ELR (cell line): ENCODE results near the gene SLAMF1.
"Not testable (repeated sequence)": the region's sequence is repeated elsewhere in the genome, so short reads cannot be mapped to it uniquely, and the experiment has no call there.

Experiments
- DNase-seq: peaks from one replicate; pipeline ENCODE4 v3.0.0-alpha.2; 2015; ENCODE audit warnings: low read depth

The SLAMF1 gene

DNA sequence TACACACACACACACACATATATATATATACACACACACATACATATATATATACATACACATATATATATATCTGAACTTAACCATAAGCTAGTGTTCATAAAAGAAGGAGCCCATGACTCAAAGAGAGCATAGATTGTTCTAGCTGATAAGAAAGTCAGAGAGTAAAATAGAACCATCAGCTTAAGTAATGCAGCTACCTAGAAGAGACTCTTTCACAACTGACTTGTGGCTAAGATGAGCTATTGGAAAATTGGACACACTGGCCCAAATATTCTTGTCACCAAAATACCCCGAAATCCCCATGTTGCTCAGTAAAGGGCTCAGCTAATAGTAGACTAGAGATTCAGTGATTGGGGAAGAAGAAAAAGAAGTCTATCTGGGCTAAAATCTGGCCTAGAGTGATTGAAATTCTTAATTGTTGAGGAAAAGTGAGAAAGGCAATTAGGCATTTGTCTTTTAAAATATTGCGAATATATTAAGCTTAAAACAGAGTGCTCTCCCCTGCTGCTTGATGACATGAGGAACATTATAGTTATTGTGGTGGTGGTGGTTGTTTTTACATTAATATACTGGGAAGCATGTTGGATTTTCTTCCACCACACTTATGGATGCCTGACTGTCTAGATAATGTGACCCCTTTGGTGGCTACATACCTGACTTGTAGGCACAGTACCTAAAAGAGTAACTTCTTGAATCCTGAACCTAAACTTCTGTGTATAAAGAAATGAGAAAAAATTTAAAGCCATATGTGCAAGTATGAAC lies 6.3 kb downstream of the SLAMF1 start:
- no peak for DNase-seq

DNA sequence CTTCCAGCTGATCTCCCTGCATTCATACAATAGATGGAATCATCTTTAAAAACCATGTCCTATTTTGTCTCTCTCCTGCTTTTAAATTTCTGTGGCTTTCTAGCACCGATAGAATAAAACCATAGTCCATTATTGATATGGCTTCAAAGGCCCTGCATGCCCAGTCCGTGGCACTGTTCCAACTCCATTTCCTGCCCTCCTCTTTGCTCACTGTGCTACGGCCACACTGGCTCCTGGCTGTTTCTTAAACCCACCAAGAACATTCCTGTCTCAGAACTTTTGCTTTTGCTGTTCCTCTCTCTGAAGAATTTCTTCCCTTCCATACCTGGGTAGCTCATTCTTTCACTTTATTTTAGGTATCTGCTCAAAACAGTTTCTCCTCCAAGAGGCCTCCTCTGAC lies 7.2 kb downstream of the SLAMF1 start:
- DNase-seq: no peak

DNA sequence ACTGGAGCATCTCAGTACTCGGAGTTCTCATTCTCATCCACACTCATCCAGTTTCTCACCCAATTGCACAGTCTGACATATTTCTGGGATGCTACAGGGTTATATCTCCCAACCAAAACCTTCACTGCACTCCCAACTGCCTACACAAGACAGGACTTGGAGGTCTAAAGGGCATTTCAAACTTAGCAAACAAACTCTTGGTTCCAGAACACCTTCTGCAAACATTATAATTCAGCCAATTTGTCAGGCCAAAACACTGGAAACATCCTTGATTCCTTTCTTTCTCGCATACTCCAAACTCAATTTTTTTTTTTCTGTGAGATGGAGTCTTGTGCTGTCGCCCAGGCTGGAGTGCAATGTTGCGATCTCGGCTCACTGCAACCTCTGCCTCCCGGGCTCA lies 7.9 kb downstream of the SLAMF1 start:
- DNase-seq: no peak

DNA sequence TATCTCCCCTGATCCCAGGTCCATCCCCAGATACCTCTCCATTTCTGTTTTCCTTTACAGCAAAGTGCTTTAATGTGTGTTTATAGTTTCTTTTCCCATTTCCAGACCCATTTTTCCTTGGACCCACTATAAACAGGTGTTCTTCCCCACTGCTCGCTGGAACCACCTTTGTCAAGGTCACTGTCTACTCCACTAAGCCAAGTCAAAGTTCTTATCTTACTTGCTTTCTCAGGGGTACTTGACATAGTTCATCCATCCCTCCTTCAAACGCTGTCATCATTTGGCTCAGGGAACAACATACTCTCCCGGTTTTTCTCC lies 8.3 kb downstream of the SLAMF1 start:
- no peak for DNase-seq

DNA sequence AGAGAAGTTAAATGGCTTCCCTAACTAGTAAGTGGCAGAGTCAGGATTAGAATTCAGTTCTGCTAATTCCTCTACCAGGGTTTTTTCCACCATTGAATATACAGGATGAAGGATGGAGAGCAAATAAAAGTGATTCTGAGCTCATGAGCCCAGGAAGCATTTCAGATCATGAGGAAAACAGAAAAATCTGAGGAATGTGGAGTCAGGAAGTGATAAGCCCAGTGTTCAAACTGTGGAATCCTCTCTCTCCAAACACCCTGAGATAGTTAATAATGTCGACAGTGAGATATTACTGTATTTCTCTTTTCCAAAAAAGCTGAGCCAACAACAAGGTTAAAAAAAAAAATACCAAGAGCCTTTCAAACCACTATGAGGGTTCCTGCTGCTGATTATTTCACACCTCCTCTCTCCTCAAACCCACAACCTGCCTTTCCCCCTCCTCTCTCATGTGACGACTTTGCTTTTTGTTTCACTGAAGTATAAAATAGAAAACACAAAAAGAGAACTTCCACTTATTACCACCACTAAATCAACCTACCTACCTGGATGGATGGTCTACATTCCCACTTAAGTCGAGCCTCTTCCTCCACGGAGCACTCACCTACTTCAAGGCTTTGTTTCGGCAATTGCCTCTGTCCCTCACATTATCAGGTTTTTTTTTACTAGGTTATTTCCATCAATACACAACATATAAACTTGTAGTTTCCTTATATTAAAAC lies 8.9 kb downstream of the SLAMF1 start:
- DNase-seq: peak; percentile 36

DNA sequence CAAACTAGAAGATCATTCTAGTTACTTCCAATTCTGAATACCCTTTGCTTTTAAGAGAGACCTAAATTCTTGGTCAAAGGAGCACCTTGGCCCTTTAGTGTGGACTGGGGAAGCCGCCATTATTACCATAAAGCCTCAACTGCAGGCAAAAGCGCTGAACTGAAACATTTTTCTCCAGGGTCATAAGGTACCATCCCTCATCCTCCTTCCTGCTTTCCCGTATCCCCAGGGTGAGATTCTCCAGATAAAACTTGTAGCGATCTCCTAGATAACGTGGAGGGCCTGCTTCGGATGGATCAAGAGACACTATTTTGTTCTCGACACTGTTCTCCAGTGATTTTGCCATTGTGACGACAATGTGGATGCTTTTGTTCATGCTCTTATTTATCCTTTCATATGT lies 9.8 kb downstream of the SLAMF1 start:
- no peak for DNase-seq

DNA sequence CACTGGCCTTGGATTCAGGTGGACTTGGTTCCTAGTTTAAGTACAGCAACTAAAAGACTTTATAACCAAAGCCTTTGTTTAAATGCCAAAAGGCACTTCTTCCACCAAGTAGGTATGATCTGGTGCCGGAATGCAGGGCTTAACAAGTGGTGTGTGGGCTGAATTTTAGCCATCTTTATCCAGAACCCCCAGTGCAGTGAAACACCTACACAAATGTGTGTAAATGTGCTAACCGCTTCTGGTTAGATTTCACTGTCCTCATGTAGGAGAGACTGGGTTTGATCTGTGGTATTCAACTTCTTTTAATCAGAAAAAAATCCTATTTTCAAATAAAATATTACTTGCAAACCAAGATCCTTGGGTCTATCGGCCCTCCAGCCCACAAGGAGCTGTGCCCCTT lies 10.3 kb downstream of the SLAMF1 start:
- DNase-seq: no peak

DNA sequence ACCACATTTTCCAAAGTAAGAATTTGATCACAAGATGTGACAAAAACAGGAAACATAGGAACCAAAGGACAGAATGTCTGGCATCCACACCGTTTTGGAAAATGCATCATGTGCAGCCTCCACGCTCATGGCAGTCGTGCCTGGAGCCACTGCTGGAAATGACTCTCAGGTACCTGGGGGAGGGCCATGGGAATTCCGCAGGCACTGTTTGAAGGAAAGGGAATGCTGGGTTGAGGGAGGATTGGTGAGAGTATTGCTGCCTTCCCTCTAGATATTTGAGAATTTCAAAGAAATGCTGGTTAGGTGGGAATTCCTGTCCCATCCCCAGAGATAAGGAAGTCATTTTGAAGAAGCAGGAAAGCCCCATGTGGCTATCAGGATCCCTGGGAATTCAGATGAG lies 10.8 kb downstream of the SLAMF1 start:
- no peak for DNase-seq

DNA sequence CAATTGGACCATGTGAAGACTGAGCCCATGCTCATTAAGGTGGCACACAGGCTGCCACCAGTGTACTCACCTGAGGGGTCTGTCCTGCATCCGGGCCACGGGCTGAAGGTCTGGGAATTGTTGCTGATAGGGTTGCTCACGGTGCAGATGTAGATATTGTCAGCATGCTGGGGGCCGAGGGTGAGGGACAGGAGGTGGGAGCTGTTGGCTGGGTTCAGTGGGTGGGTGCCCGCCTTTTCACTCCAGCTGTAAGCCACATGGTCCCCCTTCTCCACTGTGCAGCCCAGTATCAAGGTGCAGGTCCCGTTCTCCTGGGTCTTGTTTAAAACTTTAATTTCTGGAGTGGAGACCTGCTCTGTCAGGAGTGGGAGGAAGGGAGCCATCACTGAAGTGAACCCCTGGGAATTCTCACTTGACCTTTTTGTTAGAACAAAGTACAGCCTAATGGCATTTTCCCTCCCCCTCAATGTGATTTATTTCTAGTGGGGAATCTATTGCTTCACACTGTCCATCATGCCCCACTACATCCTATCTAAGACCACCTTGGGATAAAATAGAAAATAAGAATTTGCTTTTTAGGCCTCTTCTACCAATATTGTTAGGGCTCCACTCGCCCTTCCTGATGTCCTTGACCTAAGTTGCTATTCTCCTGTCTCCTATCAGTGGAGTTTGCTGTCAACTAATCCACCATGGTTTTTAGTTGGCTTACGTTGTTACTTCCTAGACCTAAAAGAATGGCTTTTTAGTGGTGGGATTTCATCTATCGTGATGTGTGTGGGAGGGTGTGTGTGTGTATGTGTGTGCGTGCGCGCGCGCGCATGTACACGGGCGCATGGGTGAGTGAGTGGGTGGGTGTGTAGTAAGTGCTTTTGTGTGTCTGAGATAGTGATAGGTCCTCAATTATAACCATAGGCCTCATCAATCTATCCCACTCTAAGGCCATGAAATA lies 12.0 kb downstream of the SLAMF1 start:
- DNase-seq: no peak

DNA sequence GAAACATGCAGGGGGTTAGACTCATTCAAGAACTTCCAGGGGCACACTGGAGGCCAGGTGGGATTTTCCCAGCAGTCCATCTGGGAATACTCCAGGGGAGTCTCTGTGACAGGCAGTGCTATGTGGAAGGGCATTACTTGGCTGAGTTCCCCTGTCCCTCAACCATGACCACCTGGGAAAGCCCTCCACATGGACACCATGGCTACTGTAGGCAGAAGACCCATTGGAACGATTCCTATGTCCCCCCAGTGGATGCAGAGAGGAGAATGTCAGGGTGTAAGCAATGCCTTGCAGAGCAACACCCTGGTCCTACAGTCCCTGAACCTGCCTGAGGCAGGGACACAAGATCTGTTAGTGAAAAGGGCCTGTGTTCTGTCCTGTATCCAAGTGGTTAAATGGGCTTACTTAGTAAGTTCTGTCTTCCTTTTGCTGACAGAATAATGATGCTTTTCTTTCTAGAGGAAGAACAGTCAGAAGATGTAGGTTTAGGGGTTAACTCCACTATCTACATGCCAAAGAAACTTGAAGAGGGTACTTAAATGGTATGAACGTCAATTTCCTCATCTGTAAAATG lies 13.4 kb downstream of the SLAMF1 start:
- DNase-seq: no peak

DNA sequence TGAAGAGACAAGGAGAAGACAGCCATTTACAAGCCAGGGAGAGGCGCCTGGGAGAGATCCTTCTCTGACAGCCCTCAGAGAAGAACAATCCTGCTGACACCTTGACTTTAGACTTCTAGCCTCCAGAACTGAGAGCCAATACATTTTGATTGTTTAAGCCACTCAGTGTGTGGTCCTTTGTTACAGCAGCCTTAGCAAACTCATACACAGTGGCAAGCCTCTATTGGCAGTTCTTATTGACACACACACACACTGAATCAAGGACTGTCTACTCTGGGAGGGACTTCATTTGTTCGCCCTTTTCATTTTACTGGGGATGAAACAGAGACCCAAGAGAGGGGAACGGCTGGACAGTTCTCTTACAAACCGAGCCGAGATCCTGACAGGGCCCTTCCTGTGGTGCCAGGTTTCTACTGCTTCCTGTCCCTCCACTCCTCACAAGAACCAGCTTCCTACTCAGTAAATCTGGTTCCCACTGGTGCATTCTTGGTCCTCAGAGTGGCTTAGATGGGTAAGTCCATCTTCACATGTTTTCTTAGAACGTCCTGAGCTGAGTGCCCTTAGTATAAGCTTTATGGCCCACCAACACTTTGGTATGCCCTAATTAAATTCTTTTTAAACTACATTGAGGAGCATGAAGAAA lies 14.7 kb downstream of the SLAMF1 start:
- DNase-seq: no peak

DNA sequence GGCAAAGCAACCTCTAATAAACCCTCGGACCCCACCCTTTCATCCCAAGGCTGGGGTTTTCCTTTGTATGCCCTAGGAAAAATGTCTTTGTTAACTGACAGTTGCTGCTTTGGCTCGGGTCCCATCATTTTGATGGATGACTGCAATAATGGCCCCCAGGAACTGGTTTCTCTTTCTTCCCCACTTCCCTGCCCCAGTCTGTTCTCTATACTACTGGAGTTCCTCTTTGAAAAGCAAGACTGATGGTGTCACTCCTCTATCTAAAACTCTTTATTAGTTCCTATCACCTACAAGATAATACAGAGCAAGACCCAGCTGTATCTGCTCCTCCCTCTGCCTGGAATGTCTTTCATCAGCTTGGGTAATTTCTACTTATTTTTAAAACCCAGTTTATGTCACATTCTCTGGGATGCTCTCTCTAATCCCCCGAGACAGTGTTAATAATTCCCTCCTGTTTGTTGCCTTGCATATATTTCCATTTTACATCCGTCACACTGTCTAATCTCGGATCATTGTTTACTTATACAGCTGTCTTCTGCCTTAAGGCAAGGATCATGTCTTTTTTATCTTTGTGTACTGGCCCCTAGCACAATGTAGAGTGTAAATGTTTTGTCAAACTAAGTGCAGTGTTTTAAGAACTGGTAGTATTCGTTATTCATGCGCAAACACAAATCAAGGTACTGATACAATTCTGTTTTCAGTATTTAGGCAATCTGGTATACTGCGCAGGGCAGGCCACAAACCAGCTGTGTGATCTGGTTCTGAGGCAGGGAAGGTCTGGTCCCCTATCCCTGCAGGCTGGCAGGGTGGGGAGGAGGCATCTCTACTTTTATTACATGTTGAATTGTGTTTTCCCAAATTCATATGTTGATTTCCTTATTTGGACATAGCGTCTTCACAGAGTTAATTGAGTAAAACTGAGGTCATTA lies 16.1 kb downstream of the SLAMF1 start:
- no peak for DNase-seq

DNA sequence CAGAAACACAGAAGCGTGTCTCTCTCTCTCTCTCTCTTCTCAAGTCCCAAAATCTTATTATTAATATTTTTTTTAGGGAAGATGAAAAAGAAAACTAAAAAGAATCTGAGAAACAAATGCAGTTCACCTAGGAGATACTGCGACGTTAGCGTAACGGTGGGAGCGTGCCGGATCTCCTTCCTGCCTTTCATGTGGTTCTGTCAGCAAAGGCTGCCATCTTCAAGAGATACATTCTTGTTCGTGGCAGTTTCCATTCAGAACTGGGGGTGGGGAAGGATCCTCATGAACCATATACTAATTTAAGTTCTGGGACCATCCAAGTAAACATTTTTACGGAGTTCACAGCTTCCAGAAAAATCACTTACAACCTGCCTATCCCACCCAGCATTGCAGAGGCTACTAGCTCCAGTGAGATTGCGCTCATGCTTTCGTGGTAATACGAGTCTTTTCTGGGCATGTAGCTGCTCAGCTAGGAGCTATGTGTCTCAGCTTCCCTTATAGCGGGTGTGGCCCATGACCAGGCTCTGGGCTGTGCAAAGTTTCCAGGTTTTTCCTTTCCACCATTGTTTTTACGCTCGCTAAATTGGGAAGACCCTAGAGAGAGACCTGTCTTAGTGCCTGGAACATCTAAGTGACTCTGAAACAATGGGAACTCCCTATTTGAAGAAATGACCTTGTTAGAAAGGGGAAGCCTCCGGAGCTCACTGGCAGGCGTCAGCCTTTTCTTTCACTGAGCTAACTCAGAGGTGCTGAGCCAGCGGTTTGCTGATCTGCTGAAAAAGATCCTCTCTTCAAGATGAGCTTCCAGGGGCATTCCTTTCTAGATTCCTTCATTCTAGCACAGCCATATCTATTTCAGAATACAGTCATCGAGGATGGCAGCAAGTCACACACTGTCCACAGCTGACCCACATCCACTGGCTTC lies 17.3 kb downstream of the SLAMF1 start:
- no peak for DNase-seq

DNA sequence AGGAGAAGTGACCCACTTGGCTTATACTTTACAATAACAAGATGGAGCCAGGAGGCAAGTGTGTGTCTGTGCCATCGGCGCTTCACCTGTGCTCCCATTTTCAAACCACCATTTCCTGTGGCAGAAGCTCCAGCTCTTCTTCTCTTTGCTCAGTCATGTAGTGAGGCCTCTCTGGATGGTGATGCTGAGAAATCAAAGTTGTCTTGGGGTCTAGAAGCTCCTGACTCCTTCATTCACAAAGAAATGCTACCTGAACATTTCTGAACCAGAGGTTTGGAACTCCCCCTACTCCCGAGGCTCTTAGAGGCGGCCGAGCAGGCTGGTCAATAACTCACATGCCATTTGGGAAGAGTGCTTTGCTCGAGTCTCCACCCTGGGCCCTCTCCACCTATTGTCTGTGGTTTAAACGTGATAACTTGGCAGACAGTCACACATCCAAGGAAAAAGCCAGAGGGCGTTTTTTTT lies 18.0 kb downstream of the SLAMF1 start:
- no peak for DNase-seq

DNA sequence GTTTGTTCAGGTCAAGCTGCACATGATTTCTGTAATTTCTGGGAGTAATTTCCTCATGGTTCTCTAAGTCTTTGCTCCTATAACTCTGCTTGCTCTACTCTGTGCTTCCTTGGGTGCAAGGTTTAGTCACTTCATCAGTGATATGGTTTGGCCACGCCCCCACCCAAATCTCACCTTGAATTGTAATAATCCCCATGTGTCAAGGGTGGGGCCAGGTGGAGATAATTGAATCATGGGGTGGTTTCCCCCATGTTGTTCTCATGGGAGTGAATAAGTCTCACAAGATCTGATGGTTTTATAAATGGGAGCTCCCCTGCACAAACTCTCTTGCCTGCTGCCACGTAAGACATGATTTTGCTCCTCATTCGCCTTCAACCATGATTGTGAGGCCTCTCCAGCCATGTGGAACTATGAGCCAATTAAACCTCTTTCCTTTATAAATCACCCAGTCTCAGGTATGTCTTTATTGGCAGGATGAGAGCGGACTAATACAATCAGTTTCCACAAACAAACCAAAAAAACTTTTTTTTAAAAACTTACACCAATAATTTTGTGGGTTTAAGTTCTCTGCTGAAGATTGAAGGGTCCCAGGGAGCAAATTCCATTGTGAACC lies 19.1 kb downstream of the SLAMF1 start:
- DNase-seq: not testable (repeated sequence)

DNA sequence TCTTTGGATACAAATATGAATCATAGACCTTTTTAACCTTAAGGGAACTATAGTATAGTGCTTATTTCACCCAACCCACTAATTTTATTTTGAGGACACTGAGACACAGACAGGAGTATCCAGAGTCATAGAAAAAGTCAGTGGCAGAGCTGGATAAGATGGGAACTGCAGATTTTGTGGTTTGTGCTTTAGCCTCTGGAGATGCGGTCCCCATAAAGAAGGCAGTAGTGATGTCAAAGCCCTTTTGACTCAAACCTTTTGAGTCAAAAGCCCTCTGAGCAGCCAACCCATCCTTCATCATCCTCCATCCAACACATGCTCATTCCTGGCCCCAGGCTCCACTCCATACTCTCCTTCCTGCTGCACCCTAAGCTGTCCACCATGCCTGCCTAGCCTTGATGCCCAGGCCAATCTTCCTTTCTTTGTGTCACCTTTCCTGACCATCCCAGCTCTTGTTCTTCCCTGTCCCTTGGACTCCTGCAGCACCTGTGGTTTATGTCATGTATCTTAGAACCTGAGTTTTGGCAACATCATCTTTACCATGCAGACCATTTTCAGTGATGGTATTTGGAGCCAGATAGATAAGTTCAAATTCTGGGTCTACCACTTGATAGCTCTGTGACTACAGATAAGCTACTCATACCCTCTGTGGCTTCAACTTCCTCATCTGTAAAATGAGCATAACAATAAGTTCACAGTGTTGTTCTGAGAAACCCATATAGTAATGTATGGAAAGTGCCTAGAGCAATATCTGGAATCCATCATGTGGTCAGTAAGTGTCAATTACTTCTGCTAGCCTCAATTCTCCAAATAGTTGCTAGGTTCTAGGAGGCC lies 20.1 kb downstream of the SLAMF1 start:
- DNase-seq: no peak

DNA sequence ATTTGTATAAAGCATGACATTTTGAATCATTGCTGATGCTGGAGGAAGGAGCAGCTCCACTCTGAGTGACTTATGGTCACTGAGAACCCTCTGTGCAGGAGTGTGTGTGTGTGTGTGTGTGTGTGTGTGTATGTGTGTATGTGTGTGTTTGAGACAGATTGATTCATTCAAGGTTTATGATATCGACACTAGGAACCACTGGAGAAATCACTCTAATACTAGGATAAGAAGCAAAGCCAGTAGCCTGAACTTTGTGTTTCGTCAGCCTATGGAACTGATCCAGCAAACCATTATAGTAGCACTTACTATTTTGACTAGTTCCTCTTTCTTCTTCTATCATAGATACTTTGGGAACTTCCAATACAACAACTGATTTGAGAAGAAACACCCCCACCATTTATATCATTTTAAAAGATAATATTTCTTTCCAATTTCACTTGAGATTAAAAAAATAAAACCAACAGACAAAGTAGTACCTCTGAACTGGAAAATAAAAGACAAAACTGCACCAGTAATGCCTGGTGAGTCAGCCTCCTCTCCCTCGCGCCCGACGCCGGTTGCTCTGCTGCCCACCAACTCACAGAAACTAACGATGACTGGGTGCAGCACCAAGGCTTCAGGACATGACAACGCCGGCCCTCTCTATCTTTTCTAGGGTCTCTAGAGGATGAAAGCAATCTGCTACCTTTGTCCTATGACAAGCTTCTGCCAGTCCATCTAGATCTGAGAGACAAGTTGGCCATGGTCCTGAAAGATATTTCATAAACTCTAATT lies 20.9 kb downstream of the SLAMF1 start:
- DNase-seq: no peak
